ENCODE results near the gene TGIF2. TPM values are rescaled to one million over a fixed set of nuclear protein-coding genes. Genes with fewer than 3 reads are reported as not detected.
"Not testable (repeated sequence)": the region's sequence is repeated elsewhere in the genome, so short reads cannot be mapped to it uniquely, and the experiment has no call there.

TGIF2 gene
- total and polyA plus RNA-seq, 12 donors, result 3.4 to 17.9 (median 11.2) TPM

DNA sequence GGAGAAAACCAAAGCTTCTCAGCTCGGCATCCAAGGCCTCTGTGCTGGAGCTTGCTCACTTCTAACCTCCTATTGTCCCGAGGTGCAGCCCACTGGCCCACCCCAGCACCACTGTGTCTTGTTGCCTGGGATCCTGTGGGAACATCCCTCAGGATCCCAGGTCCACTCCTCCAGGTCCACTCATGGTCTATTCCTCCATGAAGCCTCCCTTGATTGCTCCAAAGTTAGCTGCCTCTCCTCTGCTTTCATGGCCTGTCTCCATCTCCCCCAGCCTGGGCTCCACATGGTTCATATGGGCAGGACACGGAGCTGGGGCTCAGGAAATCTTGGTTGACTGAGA is 58.7 kb downstream of the TGIF2 start:
- Histone ChIP-seq H3K36me3 (replicated peaks in 1 of 2) (no peaks in the 10 kb centered on the region), H3K4me3 (no peak overlapping the region), H3K4me1 (replicated peaks in 1 of 2) (no peaks in the 10 kb centered on the region), H3K9me3 (replicated peaks in 1 of 3) (no peaks in the 10 kb centered on the region), H3K27ac (no peak overlapping the region), H3K27me3 (no peaks in the 10 kb centered on the region)
- TF ChIP-seq CTCF (IDR thresholded peaks at IDR 0.05), result no peak
- TF ChIP-seq POLR2A (IDR thresholded peaks at IDR 0.05), result no peak
- no peak for DNase-seq
- intact Hi-C loops (cut with DNase I), result no loop called here
- WGBS, 4 donors, result 75 to 93% (median 85%) methylated on average over 2 to 3 of the region's 3 CpGs

- DNase-seq, result no peak
- Histone ChIP-seq H3K27ac (no peak overlapping the region), H3K4me3 (no peak overlapping the region), H3K36me3 (replicated peaks in 1 of 2) (no peaks in the 10 kb centered on the region), H3K4me1 (replicated peaks in 1 of 2) (no peaks in the 10 kb centered on the region), H3K27me3 (no peaks in the 10 kb centered on the region), H3K9me3 (replicated peaks in 1 of 3) (no peaks in the 10 kb centered on the region)
- 84 to 89% (median 87%) methylated on average over 11 to 14 of the region's 14 CpGs for WGBS, 4 donors
- intact Hi-C loops (cut with DNase I), result no loop called here
- TF ChIP-seq CTCF (IDR thresholded peaks at IDR 0.05), result no peak
- TF ChIP-seq POLR2A (IDR thresholded peaks at IDR 0.05), result no peak
Measured at GRCh38 chr20:36632487-36633284, 59.3 kb downstream of the TGIF2 start.

GRCh38 chr20:36633285-36633772 is 59.9 kb downstream of the TGIF2 start:
- no peak for DNase-seq
- no peaks in the 10 kb centered on the region for H3K27me3 ChIP-seq
- H3K27ac ChIP-seq, result no peak overlapping the region
- no peaks in the 10 kb centered on the region for H3K9me3 ChIP-seq (replicated peaks in 1 of 3)
- no peak overlapping the region for H3K4me3 ChIP-seq
- no peaks in the 10 kb centered on the region for H3K4me1 ChIP-seq (replicated peaks in 1 of 2)
- H3K36me3 ChIP-seq (replicated peaks in 1 of 2), result no peaks in the 10 kb centered on the region
- 86 to 89% (median 88%) methylated on average over 7 to 9 of the region's 9 CpGs for WGBS, 4 donors
- intact Hi-C loops (cut with DNase I), result no loop called here
- TF ChIP-seq POLR2A (IDR thresholded peaks at IDR 0.05), result no peak
- no peak for TF ChIP-seq CTCF (IDR thresholded peaks at IDR 0.05)

DNA sequence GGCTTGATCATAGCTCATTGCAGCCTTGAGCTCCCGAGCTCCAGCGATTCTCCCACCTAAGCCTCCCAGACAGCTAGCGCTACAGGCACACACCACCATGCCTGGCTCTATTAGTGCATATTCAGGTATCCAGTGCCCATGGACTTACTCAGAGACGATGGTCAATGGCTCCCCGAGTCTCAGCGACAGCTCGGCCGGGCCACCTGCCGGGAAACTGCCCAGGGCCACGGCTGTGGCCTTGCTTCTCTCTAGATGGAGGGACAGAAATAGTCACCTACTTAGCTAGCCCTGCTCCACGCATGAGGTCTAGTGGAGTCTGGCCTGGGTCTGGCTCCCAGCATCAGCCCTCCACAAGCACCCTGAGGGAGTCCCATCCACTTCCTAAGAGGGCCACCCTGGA is 60.9 kb downstream of the TGIF2 start:
- 85 to 97% (median 88%) methylated on average over 4 to 11 of the region's 11 CpGs for WGBS, 4 donors
- Histone ChIP-seq H3K27ac (no peak overlapping the region), H3K9me3 (replicated peaks in 1 of 3) (no peaks in the 10 kb centered on the region), H3K27me3 (no peaks in the 10 kb centered on the region), H3K4me1 (replicated peaks in 1 of 2) (no peaks in the 10 kb centered on the region), H3K36me3 (replicated peaks in 1 of 2) (no peaks in the 10 kb centered on the region), H3K4me3 (no peak overlapping the region)
- no peak for DNase-seq
- intact Hi-C loops (cut with DNase I), result no loop called here
- TF ChIP-seq POLR2A (IDR thresholded peaks at IDR 0.05), result no peak

DNA sequence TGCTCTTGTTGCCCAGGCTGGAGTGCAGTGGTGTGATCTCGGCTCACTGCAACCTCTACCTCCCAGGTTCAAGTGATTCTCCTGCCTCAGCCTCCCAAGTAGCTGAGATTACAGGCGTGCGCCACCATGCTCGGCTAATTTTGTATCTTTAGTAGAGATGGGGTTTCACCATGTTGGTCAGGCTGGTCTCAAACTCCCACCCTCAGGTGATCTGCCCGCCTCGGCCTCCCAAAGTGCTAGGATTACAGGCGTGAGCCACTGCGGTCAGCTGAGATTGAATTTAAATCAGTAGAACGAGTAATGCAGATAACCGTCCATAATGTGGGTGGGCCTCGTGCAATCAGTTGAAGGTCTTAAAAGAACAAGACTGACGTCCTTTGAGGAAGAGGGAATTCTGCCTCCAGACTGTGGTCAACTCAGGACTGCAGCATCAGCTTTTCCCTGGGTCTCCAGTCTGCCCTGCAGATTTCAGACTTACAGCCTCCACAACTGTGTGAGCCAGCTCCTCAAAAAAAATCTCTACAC is 65.5 kb downstream of the TGIF2 start:
- whole genome bisulfite sequencing, 4 donors, result 91 to 93% (median 92%) methylated on average over 11 to 12 of the region's 12 CpGs
- H3K4me1 ChIP-seq (replicated peaks in 1 of 2); H3K9me3 ChIP-seq (replicated peaks in 1 of 3); H3K4me3 ChIP-seq; H3K36me3 ChIP-seq (replicated peaks in 1 of 2); H3K27ac ChIP-seq; H3K27me3 ChIP-seq; DNase-seq; intact Hi-C loops (cut with DNase I): not testable (repeated sequence)

All from adrenal gland (tissue), 12 donors.